GM10847 (cell line): Measurements from ENCODE around the gene MYT1.

Experiments
- POLR2A ChIP-seq: IDR thresholded peaks from 2 replicates; pipeline ENCODE4 v1.6.1; 2011; ENCODE audit not compliant: insufficient read length; ENCODE audit errors: extremely low read depth

MYT1 gene

GRCh38 chr20:64261138-64261537 lies 96.9 kb downstream of the MYT1 start:
- TF ChIP-seq POLR2A, result no peak

- no peak for TF ChIP-seq POLR2A
These were observed 99.8 kb downstream of the MYT1 start for GRCh38 chr20:64264091-64264490.

GRCh38 chr20:64265201-64265600 lies 100.9 kb downstream of the MYT1 start:
- TF ChIP-seq POLR2A, result no peak

GRCh38 chr20:64266988-64267387 lies 102.7 kb downstream of the MYT1 start:
- TF ChIP-seq POLR2A, result no peak

- TF ChIP-seq POLR2A, result no peak
These were observed 103.9 kb downstream of the MYT1 start for GRCh38 chr20:64268174-64268573.

GRCh38 chr20:64269604-64270411 lies 105.6 kb downstream of the MYT1 start:
- TF ChIP-seq POLR2A, result no peak

GRCh38 chr20:64271636-64272035 lies 107.4 kb downstream of the MYT1 start:
- no peak for TF ChIP-seq POLR2A

GRCh38 chr20:64273109-64273508 lies 108.9 kb downstream of the MYT1 start:
- TF ChIP-seq POLR2A, result no peak

GRCh38 chr20:64276817-64277216 lies 112.6 kb downstream of the MYT1 start:
- no peak for TF ChIP-seq POLR2A

- TF ChIP-seq POLR2A, result no peak
These were observed 113.5 kb downstream of the MYT1 start for GRCh38 chr20:64277571-64278316.

- no peak for TF ChIP-seq POLR2A
These were observed 114.0 kb downstream of the MYT1 start for GRCh38 chr20:64278317-64278681.

- TF ChIP-seq POLR2A, result no peak
These were observed 115.7 kb downstream of the MYT1 start for GRCh38 chr20:64279826-64280459.

- no peak for TF ChIP-seq POLR2A
These were observed 116.2 kb downstream of the MYT1 start for GRCh38 chr20:64280460-64280843.

- no peak for TF ChIP-seq POLR2A
These were observed 119.4 kb downstream of the MYT1 start for GRCh38 chr20:64283646-64284045.
